Astrocyte of the spinal cord (primary cell): ENCODE results near the gene FDX1.
A peak's percentile ranks its signal among the peaks of the same experiment; 100 is the strongest.

Experiments
- DNase-seq: peaks from one replicate; pipeline ENCODE4 v3.0.0; 2011; ENCODE audit warnings: low read depth, low spot score
- H3K4me3 ChIP-seq: 2 replicates; pipeline ENCODE4 v1.5.1; 2011; ENCODE audit warnings: low read depth, mild to moderate bottlenecking, low read length, moderate library complexity
- in situ Hi-C: cut with HindIII; loops from 2 replicates; pipeline ENCODE4 v1.10.0; 2017; ENCODE audit warnings: low sequenced_read_pairs
- TF ChIP-seq, protein P1 (sequence below): IDR thresholded peaks from 2 replicates; pipeline ENCODE4 v1.5.1; 2012; ENCODE audit warnings: low read depth, mild to moderate bottlenecking, low read length, inconsistent platforms

The FDX1 gene

DNA sequence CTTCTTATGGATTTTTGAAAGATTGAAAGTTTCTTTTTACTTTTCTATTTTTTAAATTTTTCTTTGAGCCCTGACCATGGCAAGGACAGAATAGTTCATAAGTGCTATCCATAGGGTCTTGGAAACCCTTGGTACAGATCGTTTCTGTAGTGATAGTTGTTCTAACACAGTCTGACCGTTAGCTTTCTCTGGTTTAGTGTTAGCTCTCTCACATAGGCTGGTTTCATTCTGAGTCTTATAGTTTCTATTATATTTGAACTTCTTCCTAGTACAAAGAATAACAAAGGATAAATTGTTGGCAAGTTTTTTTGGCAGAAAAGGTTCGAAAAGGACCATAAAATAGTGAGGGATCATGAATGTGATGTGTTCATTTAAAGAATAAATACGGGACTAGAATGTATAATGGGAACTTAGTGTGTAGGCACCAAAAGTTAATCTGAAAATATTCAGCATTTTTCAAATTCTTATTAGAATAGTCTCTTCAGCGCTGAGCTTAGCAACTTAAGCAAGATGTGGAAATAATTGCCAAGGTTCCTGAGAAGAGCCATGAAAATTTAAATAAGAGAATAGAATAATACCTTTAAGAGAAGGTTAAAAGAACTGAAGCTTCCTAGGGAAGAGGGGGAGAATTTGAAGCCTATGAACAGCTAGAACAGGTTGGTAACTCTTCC lies 24.1 kb downstream of the FDX1 start:
- TF ChIP-seq, protein P1, sequence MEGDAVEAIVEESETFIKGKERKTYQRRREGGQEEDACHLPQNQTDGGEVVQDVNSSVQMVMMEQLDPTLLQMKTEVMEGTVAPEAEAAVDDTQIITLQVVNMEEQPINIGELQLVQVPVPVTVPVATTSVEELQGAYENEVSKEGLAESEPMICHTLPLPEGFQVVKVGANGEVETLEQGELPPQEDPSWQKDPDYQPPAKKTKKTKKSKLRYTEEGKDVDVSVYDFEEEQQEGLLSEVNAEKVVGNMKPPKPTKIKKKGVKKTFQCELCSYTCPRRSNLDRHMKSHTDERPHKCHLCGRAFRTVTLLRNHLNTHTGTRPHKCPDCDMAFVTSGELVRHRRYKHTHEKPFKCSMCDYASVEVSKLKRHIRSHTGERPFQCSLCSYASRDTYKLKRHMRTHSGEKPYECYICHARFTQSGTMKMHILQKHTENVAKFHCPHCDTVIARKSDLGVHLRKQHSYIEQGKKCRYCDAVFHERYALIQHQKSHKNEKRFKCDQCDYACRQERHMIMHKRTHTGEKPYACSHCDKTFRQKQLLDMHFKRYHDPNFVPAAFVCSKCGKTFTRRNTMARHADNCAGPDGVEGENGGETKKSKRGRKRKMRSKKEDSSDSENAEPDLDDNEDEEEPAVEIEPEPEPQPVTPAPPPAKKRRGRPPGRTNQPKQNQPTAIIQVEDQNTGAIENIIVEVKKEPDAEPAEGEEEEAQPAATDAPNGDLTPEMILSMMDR = no peak
- no peak for DNase-seq
- no peak overlapping the region for H3K4me3 ChIP-seq
- in situ Hi-C loops = no loop called here

GRCh38 chr11:110454609-110455008 lies 24.9 kb downstream of the FDX1 start:
- TF ChIP-seq, protein P1 = no peak
- in situ Hi-C loops = no loop called here
- DNase-seq = no peak
- no peak overlapping the region for H3K4me3 ChIP-seq

- no peak for DNase-seq
- in situ Hi-C loops = no loop called here
- TF ChIP-seq, protein P1 = no peak
- H3K4me3 ChIP-seq = no peak overlapping the region
Observed at GRCh38 chr11:110455718-110456117, 26.0 kb downstream of the FDX1 start.

GRCh38 chr11:110463153-110463552 lies 33.4 kb downstream of the FDX1 start:
- peak; percentile 57 for DNase-seq
- in situ Hi-C loops = no loop called here
- no peak overlapping the region for H3K4me3 ChIP-seq
- TF ChIP-seq, protein P1 = peak; percentile 68

DNA sequence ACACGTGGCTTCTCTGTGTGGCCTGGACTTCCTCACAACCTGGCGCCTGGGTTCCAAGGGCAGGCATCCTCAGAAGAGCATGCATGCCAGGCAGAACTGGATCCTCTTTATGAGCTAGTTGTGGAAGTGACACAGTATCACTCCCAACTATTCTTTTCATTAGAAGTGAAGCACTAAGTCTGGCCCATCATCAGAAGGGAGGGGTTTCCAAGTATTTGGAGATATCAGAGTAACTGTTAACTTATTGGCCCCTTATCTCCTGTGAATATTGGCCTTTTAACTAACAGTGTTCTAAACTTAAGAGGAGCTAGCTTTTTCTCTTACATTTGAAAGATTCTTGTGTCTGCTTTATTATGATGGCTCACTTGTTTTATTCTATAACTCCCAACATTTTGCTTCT lies 35.5 kb downstream of the FDX1 start:
- TF ChIP-seq, protein P1 = no peak
- H3K4me3 ChIP-seq = no peak overlapping the region
- in situ Hi-C loops = no loop called here
- no peak for DNase-seq

DNA sequence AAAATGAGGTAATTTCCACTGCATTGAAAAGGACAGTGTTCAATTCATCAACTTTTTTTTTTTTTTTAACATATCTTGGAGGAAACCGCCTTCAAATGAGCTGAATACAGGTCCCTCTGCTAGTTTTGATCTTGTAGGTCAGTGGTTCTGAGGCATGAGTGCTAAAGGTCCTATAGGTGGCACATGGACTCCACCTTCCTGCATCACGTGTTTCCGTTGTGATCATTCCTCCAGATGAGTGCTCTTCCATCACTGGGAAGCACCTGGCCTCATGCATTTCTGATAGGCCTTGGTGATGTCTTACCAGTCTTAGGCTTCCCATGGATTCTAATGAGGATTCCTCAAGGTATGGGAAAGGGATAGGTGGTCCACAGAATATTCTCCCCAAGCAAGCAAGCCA lies 37.8 kb downstream of the FDX1 start:
- DNase-seq = no peak
- TF ChIP-seq, protein P1 = no peak
- H3K4me3 ChIP-seq = no peak overlapping the region
- in situ Hi-C loops = no loop called here
